Neural progenitor cell (in vitro differentiated cells): Measurements from ENCODE around the gene TATDN2. TPM values are rescaled to one million over a fixed set of nuclear protein-coding genes. Genes with fewer than 3 reads are reported as not detected.

ENCODE experiments used
- DNase-seq: peaks from one replicate; pipeline ENCODE4 v3.0.0-alpha.2; 2016; ENCODE audit warnings: low spot score
- H2AFZ ChIP-seq: fragments of 200-600 bp; sonication (generic); replicated peaks from 2 replicates; pipeline ENCODE4 v1.6.1; 2016; ENCODE audit warnings: antibody characterized with exemption
- H3F3A ChIP-seq: fragments of 200-600 bp; sonication (generic); 2 replicates; pipeline ENCODE4 v1.6.1; 2016; ENCODE audit warnings: antibody characterized with exemption, low read depth
- H3K27ac ChIP-seq: fragments of 200-600 bp; sonication (generic); 2 replicates; pipeline ENCODE4 v1.5.1; 2016; ENCODE audit warnings: mild to moderate bottlenecking
- H3K27me3 ChIP-seq: fragments of 200-600 bp; sonication (generic); 2 replicates; pipeline ENCODE4 v1.6.1; 2016; ENCODE audit warnings: mild to moderate bottlenecking, moderate library complexity
- H3K36me3 ChIP-seq: fragments of 200-600 bp; sonication (generic); 2 replicates; pipeline ENCODE4 v1.5.1; 2016
- H3K4me1 ChIP-seq: fragments of 200-600 bp; sonication (generic); 2 replicates; pipeline ENCODE4 v1.6.1; 2016; ENCODE audit warnings: mixed run types
- H3K4me2 ChIP-seq: fragments of 200-600 bp; sonication (generic); 2 replicates; pipeline ENCODE4 v1.6.1; 2016
- H3K4me3 ChIP-seq: fragments of 200-600 bp; sonication (generic); 2 replicates; pipeline ENCODE4 v1.5.1; 2016
- H3K79me2 ChIP-seq: fragments of 200-600 bp; sonication (generic); 2 replicates; pipeline ENCODE4 v1.6.1; 2016; ENCODE audit warnings: low read depth
- H3K9ac ChIP-seq: fragments of 200-600 bp; sonication (generic); 2 replicates; pipeline ENCODE4 v1.6.1; 2016
- H3K9me3 ChIP-seq: fragments of 200-600 bp; sonication (generic); 2 replicates; pipeline ENCODE4 v1.5.1; 2016; ENCODE audit warnings: low read depth
- H4K20me1 ChIP-seq: fragments of 200-600 bp; sonication (generic); 2 replicates; pipeline ENCODE4 v1.6.1; 2016; ENCODE audit warnings: low read depth
- H3K27ac Mint-ChIP-seq: 3 replicates; pipeline ENCODE4 v1.8.0; 2021; ENCODE audit warnings: mixed read lengths
- H3K27me3 Mint-ChIP-seq: 2 replicates; pipeline ENCODE4 v1.8.0; 2022; ENCODE audit warnings: low read depth, mild to moderate bottlenecking, inconsistent platforms, moderate library complexity, mixed read lengths; ENCODE audit not compliant: insufficient read depth
- H3K36me3 Mint-ChIP-seq: 3 replicates; pipeline ENCODE4 v1.8.0; 2021; ENCODE audit warnings: mixed read lengths
- H3K4me1 Mint-ChIP-seq: 3 replicates; pipeline ENCODE4 v1.8.0; 2021; ENCODE audit warnings: mixed read lengths
- H3K4me3 Mint-ChIP-seq: 3 replicates; pipeline ENCODE4 v1.8.0; 2021; ENCODE audit warnings: mild to moderate bottlenecking, moderate library complexity, mixed read lengths
- H3K9me3 Mint-ChIP-seq: 3 replicates; pipeline ENCODE4 v1.8.0; 2020; ENCODE audit warnings: mixed read lengths
- CTCF ChIP-seq: fragments of 200-600 bp; sonication (generic); IDR thresholded peaks from 2 replicates; pipeline ENCODE4 v1.5.1; 2017; ENCODE audit warnings: antibody characterized with exemption, mild to moderate bottlenecking
- EZH2 ChIP-seq: fragments of 200-600 bp; sonication (generic); IDR thresholded peaks from 2 replicates; pipeline ENCODE4 v1.6.1; 2017; ENCODE audit warnings: antibody characterized with exemption, mild to moderate bottlenecking, moderate library complexity
- EZH2phosphoT487 ChIP-seq: fragments of 200-600 bp; sonication (generic); IDR thresholded peaks from 2 replicates; pipeline ENCODE4 v1.6.1; 2017; ENCODE audit warnings: antibody characterized with exemption
- total RNA-seq: library from RNA; depleted of rRNA; stranded (reverse); fragments of >200 nt; gene quantifications from 2 replicates; pipeline ENCODE4 v1.2.3, GENCODE V29; 2015; ENCODE audit warnings: low replicate concordance

The TATDN2 gene
- total RNA-seq, 1 donor from 2014 or later = 11.7 TPM

- DNase-seq = no peak
- TF ChIP-seq EZH2 (no peak), CTCF (no peak), EZH2phosphoT487 (no peak)
- Mint-ChIP-seq H3K36me3 (peaks cover 12% of the 10 kb centered on the region), H3K27me3 (no peaks in the 10 kb centered on the region), H3K4me3 (no peak overlapping the region), H3K4me1 (peaks cover 8% of the 10 kb centered on the region), H3K27ac (no peak overlapping the region), H3K9me3 (no peaks in the 10 kb centered on the region)
- no peak overlapping the region for H2AFZ ChIP-seq
- no peaks in the 10 kb centered on the region for H3F3A ChIP-seq
- H3K9me3 ChIP-seq = no peaks in the 10 kb centered on the region
- peaks cover 6% of the 10 kb centered on the region for H4K20me1 ChIP-seq
- no peak overlapping the region for H3K4me2 ChIP-seq
- peaks cover 24% of the 10 kb centered on the region for H3K79me2 ChIP-seq
- H3K36me3 ChIP-seq = peaks cover 6% of the 10 kb centered on the region
- no peaks in the 10 kb centered on the region for H3K27me3 ChIP-seq
- no peaks in the 10 kb centered on the region for H3K4me1 ChIP-seq
- H3K27ac ChIP-seq = no peak overlapping the region
- H3K4me3 ChIP-seq = no peak overlapping the region
- no peak overlapping the region for H3K9ac ChIP-seq
Measured at GRCh38 chr3:10315101-10315500, 66.8 kb downstream of the TATDN2 start.

GRCh38 chr3:10315771-10316344 is 67.6 kb downstream of the TATDN2 start:
- H3K9me3 ChIP-seq = no peaks in the 10 kb centered on the region
- H3K4me3 ChIP-seq = no peak overlapping the region
- H3K4me1 ChIP-seq = no peaks in the 10 kb centered on the region
- no peak overlapping the region for H2AFZ ChIP-seq
- H3K27ac ChIP-seq = no peak overlapping the region
- Mint-ChIP-seq H3K27ac (no peak overlapping the region), H3K36me3 (peaks cover 7% of the 10 kb centered on the region), H3K27me3 (peaks cover 2% of the 10 kb centered on the region), H3K4me1 (peaks cover 8% of the 10 kb centered on the region), H3K4me3 (no peak overlapping the region), H3K9me3 (no peaks in the 10 kb centered on the region)
- H3K9ac ChIP-seq = no peak overlapping the region
- peaks cover 32% of the 10 kb centered on the region for H3K79me2 ChIP-seq
- no peaks in the 10 kb centered on the region for H3K27me3 ChIP-seq
- peaks cover 2% of the 10 kb centered on the region for H3K36me3 ChIP-seq
- no peak for TF ChIP-seq EZH2
- TF ChIP-seq CTCF = no peak
- TF ChIP-seq EZH2phosphoT487 = no peak
- no peak for DNase-seq
- H3K4me2 ChIP-seq = no peak overlapping the region
- H4K20me1 ChIP-seq = peaks cover 6% of the 10 kb centered on the region
- H3F3A ChIP-seq = no peaks in the 10 kb centered on the region

- TF ChIP-seq EZH2phosphoT487 (no peak), CTCF (no peak), EZH2 (no peak)
- Mint-ChIP-seq H3K4me3 (peak overlapping the region; percentile 27), H3K36me3 (peaks cover 5% of the 10 kb centered on the region), H3K9me3 (no peaks in the 10 kb centered on the region), H3K27ac (no peak overlapping the region), H3K27me3 (peaks cover 4% of the 10 kb centered on the region), H3K4me1 (peaks cover 13% of the 10 kb centered on the region)
- Histone ChIP-seq H3K79me2 (peaks cover 32% of the 10 kb centered on the region), H3K4me1 (no peaks in the 10 kb centered on the region), H3K4me3 (no peak overlapping the region), H3K36me3 (no peaks in the 10 kb centered on the region), H3F3A (no peaks in the 10 kb centered on the region), H3K4me2 (no peak overlapping the region), H3K27me3 (no peaks in the 10 kb centered on the region), H3K9me3 (no peaks in the 10 kb centered on the region), H4K20me1 (peaks cover 6% of the 10 kb centered on the region), H3K27ac (no peak overlapping the region), H3K9ac (no peak overlapping the region), H2AFZ (no peak overlapping the region)
- DNase-seq = no peak
Measured at GRCh38 chr3:10317311-10317960, 69.2 kb downstream of the TATDN2 start.
